ENCODE measurements around the gene MYH14. TPM values are rescaled to one million over a fixed set of nuclear protein-coding genes. Genes with fewer than 3 reads are reported as not detected.

Gene MYH14
- total RNA-seq, 1 experiment from 2014 or later: not detected

- H3K27me3 ChIP-seq (replicated peaks): peaks cover 69% of the 10 kb centered on the region
- DNase-seq (ENCODE audit: low read depth in 1 of 2, low spot score in 2 of 2): no peak
- no peaks in the 10 kb centered on the region for H3K36me3 ChIP-seq
These were observed 108.6 kb downstream of the MYH14 start for GRCh38 chr19:50311723-50312635.

GRCh38 chr19:50312967-50313811 is 109.8 kb downstream of the MYH14 start:
- no peak for DNase-seq (ENCODE audit: low read depth in 1 of 2, low spot score in 2 of 2)
- H3K4me1 ChIP-seq (replicated peaks): no peaks in the 10 kb centered on the region
- H3K27ac ChIP-seq: no peak overlapping the region
- H3K36me3 ChIP-seq: no peaks in the 10 kb centered on the region
- no peak overlapping the region for H3K4me3 ChIP-seq
- H3K9me3 ChIP-seq (replicated peaks): no peaks in the 10 kb centered on the region
- H3K27me3 ChIP-seq (replicated peaks): peaks cover 65% of the 10 kb centered on the region

More at GRCh38 chr19:50311723-50312635, 108.6 kb downstream of the MYH14 start:
- no peak overlapping the region for H3K4me3 ChIP-seq
- H3K4me1 ChIP-seq (replicated peaks): no peaks in the 10 kb centered on the region
- H3K27ac ChIP-seq: no peak overlapping the region
- no peaks in the 10 kb centered on the region for H3K9me3 ChIP-seq (replicated peaks)

DNA sequence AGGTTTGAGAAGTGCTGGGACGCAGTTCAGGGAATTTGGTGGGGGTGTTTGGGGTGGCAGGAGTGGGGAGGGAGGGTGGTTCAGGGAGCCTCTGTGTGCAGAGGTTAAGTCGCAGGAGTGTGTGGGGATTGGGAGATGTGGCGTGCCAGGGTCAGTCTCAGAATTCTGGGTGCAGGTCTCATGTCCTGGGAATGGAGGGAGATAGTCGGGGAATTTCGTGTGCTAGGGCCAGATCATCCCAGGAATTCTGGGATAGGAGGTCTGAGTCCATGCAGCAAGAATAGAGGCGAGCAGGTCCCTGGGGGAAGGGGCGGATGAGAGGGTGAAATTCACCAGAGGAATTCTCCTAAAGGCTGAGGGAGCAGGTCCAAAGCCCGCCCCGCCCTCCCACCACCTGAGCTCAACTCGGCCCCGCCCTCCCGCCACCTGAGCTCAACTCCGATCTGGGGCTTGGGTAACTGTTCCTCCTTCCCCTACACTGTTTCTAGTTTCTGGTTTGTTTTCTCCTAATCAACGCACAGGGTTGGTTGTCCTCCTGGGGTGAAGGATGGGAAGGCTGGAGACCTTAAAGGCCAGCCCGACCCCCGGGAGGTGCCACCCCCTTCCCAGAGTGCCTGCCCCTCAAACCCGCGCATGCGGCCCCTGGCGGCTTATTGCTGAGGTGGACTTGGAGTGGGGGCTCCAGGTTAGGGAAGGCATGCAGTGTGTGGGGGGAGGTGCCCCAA is 110.6 kb downstream of the MYH14 start:
- H3K27ac ChIP-seq: no peak overlapping the region
- no peaks in the 10 kb centered on the region for H3K36me3 ChIP-seq
- H3K9me3 ChIP-seq (replicated peaks): no peaks in the 10 kb centered on the region
- H3K4me3 ChIP-seq: no peak overlapping the region
- H3K4me1 ChIP-seq (replicated peaks): no peaks in the 10 kb centered on the region
- H3K27me3 ChIP-seq (replicated peaks): peaks cover 60% of the 10 kb centered on the region
- no peak for DNase-seq (ENCODE audit: low read depth in 1 of 2, low spot score in 2 of 2)

DNA sequence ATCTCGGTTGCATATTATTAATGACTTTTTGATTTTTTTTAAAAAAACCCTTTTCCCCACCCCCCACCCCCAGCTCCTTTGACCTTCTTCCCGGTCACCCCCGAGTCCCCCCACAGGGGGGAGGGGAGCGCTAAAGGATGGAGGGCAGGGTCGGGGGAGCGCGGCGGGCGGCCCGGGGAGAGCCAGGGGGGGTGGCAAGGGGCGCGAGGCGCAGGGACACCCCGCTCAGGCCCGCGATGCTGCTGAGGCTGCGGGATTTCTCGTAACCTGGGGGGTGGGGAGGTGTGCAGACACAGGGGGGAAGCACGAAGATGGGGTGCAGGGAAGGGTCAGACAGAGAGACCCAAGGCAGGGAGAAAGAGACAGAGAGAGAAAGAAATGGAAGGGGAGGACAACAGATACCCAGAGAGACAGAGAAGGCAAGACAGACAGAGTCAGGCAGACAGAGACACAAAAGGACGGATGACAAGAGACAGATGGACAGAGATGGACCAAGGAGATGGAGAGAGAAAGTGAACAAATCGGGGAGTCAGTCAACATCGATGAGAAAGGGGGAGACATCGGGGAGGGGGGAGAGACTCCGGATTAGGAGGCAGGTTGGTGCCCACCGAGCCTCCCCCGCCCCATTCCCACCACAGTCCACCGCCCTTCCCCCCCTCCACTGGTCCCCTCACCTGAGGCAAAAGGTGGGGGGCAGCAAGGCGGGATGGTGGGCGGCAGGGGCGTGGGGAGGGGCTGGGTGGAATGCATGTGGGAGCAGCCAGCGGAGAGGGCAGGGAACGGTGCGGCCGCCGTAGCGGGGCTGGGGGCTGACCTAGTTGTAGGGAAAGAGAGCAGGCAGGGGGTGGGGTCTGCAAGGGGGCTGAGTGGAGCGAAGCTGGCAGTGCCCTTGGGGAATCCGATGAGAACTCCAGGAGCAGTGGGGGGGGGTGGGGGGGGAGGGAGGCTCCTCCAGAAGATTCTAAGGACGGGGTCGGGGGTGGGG is 111.6 kb downstream of the MYH14 start:
- Histone ChIP-seq H3K36me3 (no peaks in the 10 kb centered on the region), H3K27ac (no peak overlapping the region), H3K4me1 (replicated peaks) (no peaks in the 10 kb centered on the region), H3K27me3 (replicated peaks) (peaks cover 59% of the 10 kb centered on the region), H3K4me3 (no peak overlapping the region), H3K9me3 (replicated peaks) (no peaks in the 10 kb centered on the region)
- DNase-seq (ENCODE audit: low read depth in 1 of 2, low spot score in 2 of 2): no peak

GRCh38 chr19:50315773-50316448 is 112.5 kb downstream of the MYH14 start:
- no peaks in the 10 kb centered on the region for H3K36me3 ChIP-seq
- H3K4me3 ChIP-seq: no peak overlapping the region
- no peak for DNase-seq (ENCODE audit: low read depth in 1 of 2, low spot score in 2 of 2)
- H3K9me3 ChIP-seq (replicated peaks): no peaks in the 10 kb centered on the region
- H3K27me3 ChIP-seq (replicated peaks): peaks cover 51% of the 10 kb centered on the region
- no peaks in the 10 kb centered on the region for H3K4me1 ChIP-seq (replicated peaks)
- no peak overlapping the region for H3K27ac ChIP-seq

DNA sequence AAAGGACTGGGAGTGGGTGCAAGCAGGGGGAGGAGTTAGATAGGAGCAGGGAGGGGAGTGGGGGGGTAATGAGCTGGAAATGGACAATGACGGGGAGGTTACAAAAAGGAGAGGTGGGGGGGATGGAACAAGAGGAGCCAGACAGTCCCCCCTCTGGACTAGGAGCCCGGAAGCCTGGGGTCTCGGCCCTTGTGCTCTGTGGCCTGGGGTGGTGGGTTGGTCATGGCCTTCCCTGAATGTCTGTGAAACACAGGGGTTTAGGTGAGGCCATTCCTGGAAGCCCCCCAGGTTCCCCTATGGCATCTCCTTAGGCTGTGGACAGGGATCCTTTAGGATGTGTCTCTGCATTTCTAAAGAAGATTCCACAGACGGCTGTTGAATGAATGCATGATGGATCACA is 113.7 kb downstream of the MYH14 start:
- Histone ChIP-seq H3K4me1 (replicated peaks) (no peaks in the 10 kb centered on the region), H3K9me3 (replicated peaks) (no peaks in the 10 kb centered on the region), H3K36me3 (no peaks in the 10 kb centered on the region), H3K4me3 (no peak overlapping the region), H3K27ac (no peak overlapping the region), H3K27me3 (replicated peaks) (peaks cover 43% of the 10 kb centered on the region)
- DNase-seq (ENCODE audit: low read depth in 1 of 2, low spot score in 2 of 2): no peak

DNA sequence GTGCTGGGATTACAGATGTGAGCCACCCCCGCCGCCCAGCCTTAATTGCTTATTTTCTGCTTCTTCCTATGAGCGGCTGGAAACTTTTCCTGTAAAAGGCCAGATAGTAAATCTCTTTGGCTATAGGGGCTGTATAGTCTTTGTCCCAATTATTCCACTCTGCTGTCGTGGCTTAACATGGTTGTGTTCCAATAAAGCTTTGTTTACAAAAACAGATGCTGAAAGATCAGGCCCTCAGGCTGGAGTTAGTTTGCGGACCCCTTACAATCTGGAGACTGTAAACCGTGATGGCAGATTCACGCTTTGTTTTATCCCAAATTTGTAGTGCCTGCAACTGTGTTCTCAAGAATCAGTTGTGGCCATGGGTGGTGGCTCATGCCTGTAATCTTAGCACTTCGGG is 115.0 kb downstream of the MYH14 start:
- Histone ChIP-seq H3K9me3 (replicated peaks) (no peaks in the 10 kb centered on the region), H3K36me3 (no peaks in the 10 kb centered on the region), H3K4me1 (replicated peaks) (no peaks in the 10 kb centered on the region), H3K4me3 (no peak overlapping the region), H3K27ac (no peak overlapping the region), H3K27me3 (replicated peaks) (peaks cover 32% of the 10 kb centered on the region)
- no peak for DNase-seq (ENCODE audit: low read depth in 1 of 2, low spot score in 2 of 2)

- DNase-seq (ENCODE audit: low read depth in 1 of 2, low spot score in 2 of 2): no peak
- peaks cover 28% of the 10 kb centered on the region for H3K27me3 ChIP-seq (replicated peaks)
- H3K9me3 ChIP-seq (replicated peaks): no peaks in the 10 kb centered on the region
- no peaks in the 10 kb centered on the region for H3K4me1 ChIP-seq (replicated peaks)
- H3K27ac ChIP-seq: no peak overlapping the region
- no peaks in the 10 kb centered on the region for H3K36me3 ChIP-seq
- H3K4me3 ChIP-seq: no peak overlapping the region
These were observed 115.7 kb downstream of the MYH14 start for GRCh38 chr19:50319156-50319555.

DNA sequence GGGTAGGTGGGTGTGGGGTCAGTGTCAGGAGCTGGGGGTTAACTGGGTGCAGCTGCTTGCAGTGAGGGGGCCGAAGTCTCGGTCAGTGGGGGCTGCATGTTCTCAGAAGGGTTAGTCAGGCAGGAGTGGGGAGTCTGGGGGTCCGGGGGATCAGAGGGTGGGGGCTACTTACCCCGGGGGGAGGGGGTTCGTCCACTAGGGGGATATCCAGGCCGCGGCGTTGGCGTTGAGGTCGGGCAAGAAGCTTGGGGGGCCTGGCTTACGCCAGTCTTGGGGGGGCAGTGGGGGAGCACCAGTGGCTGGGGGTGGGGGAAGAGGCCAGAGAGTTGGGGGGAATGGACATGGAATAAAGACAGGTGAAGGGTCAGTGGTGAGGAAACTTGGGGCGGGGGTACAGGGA is 116.6 kb downstream of the MYH14 start:
- Histone ChIP-seq H3K4me3 (no peak overlapping the region), H3K36me3 (no peaks in the 10 kb centered on the region), H3K27ac (no peak overlapping the region)

DNA sequence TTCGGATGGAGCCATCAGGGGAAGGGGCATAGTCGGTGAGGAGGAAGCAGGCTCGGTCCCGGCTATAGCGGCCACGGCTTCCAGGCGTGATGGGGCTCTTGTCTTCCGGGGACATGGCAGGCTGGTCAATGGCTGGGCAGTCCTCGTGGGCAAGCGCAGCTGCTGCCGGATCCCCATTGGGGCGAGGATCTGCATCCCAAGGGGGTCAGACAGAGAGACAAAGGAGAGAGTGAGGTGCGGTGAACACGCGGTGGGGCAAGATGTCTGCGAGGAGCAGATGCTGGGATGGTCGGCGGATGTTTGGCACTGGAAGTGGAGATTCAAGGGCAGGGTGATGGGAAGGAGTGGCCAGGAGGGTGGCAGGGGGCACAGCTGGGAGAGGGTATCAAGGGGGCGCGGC is 117.2 kb downstream of the MYH14 start:
- Histone ChIP-seq H3K4me1 (replicated peaks) (0 out of 2 replicates have a peak, but pooled peaks cover under 1% of the 10 kb centered on the region), H3K27me3 (replicated peaks) (peaks cover 23% of the 10 kb centered on the region), H3K9me3 (replicated peaks) (no peaks in the 10 kb centered on the region; the same call in 1 of the 2 replicates), H3K4me3 (no peak overlapping the region), H3K27ac (no peak overlapping the region), H3K36me3 (no peaks in the 10 kb centered on the region)
- DNase-seq (ENCODE audit: low read depth in 1 of 2, low spot score in 2 of 2): no peak

More for the DNA sequence above, 116.6 kb downstream of the MYH14 start:
- peaks cover 21% of the 10 kb centered on the region for H3K27me3 ChIP-seq (replicated peaks)
- DNase-seq (ENCODE audit: low read depth in 1 of 2, low spot score in 2 of 2): no peak
- no peaks in the 10 kb centered on the region for H3K4me1 ChIP-seq (replicated peaks)
- H3K9me3 ChIP-seq (replicated peaks): no peaks in the 10 kb centered on the region

GRCh38 chr19:50321831-50322230 is 118.4 kb downstream of the MYH14 start:
- Histone ChIP-seq H3K4me3 (no peak overlapping the region), H3K27me3 (replicated peaks) (peaks cover 23% of the 10 kb centered on the region), H3K36me3 (no peaks in the 10 kb centered on the region), H3K27ac (no peak overlapping the region), H3K9me3 (replicated peaks) (no peaks in the 10 kb centered on the region; the same call in 1 of the 2 replicates), H3K4me1 (replicated peaks) (0 out of 2 replicates have a peak, but pooled peaks cover 3% of the 10 kb centered on the region)
- no peak for DNase-seq (ENCODE audit: low read depth in 1 of 2, low spot score in 2 of 2)

GRCh38 chr19:50322234-50322633 is 118.8 kb downstream of the MYH14 start:
- no peak for DNase-seq (ENCODE audit: low read depth in 1 of 2, low spot score in 2 of 2)
- H3K9me3 ChIP-seq (replicated peaks): no peaks in the 10 kb centered on the region; the same call in 1 of the 2 replicates

More at GRCh38 chr19:50322234-50322633, 118.8 kb downstream of the MYH14 start:
- Histone ChIP-seq H3K4me3 (no peak overlapping the region), H3K27ac (no peak overlapping the region), H3K36me3 (no peaks in the 10 kb centered on the region), H3K27me3 (replicated peaks) (peaks cover 27% of the 10 kb centered on the region), H3K4me1 (replicated peaks) (0 out of 2 replicates have a peak, but pooled peaks cover 3% of the 10 kb centered on the region)

All from SJSA1 (cell line).